ENCODE data around the gene GLA.

The GLA gene

DNA sequence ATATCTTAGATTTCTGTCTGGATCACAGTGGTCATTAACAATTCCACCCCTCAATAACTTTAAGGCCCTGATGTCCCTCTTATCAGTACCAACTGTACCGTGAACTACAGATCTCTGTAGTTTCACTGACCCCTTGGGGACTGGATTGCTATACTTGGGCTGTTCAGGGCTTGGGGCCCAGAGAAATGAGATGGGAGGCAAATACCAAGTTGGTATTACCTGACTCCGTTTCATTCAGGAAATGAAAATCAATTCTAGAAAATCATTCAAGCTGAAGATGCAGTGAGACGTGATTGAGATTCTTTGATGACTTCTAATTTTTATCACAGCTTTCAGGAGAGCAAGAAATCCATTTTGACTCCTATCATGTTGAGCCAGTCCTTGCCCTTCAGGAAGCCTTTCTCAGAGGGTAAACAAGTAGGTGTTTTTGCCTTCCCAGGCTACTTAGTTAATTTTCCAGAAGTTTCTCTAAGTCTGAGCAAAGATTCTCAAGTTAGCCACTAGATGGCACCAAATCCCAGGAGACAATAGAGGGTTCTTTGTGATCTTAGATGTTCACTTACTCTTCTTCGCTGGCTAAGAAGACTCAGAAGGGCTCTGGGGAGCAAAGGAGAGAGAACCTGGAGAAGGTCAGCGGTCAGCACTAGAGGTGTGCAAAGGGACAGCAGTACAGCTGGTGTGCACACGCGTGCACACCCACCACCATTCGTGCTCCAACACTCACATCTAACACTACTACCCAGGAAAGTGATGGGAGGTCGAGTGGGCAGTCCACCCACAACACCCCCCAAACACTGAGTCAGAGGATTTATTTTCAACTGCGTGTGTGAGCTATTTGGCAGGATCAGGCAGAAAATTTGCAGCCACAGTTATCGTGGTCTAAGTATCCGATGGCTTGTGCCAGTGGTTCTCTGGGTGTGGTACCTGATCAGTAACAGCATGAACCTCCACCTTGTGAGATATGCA is 7.7 kb upstream of the GLA start:
- DNase-seq (ENCODE audit: low read depth) = no peak
- TF ChIP-seq, protein P1, sequence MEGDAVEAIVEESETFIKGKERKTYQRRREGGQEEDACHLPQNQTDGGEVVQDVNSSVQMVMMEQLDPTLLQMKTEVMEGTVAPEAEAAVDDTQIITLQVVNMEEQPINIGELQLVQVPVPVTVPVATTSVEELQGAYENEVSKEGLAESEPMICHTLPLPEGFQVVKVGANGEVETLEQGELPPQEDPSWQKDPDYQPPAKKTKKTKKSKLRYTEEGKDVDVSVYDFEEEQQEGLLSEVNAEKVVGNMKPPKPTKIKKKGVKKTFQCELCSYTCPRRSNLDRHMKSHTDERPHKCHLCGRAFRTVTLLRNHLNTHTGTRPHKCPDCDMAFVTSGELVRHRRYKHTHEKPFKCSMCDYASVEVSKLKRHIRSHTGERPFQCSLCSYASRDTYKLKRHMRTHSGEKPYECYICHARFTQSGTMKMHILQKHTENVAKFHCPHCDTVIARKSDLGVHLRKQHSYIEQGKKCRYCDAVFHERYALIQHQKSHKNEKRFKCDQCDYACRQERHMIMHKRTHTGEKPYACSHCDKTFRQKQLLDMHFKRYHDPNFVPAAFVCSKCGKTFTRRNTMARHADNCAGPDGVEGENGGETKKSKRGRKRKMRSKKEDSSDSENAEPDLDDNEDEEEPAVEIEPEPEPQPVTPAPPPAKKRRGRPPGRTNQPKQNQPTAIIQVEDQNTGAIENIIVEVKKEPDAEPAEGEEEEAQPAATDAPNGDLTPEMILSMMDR (conservative IDR thresholded peaks at IDR 0.05; ENCODE audit: low read depth, low read length) = peak; percentile 75

DNA sequence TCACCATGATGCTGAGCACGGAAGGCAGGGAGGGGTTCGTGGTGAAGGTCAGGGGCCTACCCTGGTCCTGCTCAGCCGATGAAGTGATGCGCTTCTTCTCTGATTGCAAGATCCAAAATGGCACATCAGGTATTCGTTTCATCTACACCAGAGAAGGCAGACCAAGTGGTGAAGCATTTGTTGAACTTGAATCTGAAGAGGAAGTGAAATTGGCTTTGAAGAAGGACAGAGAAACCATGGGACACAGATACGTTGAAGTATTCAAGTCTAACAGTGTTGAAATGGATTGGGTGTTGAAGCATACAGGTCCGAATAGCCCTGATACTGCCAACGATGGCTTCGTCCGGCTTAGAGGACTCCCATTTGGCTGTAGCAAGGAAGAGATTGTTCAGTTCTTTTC is 4.3 kb upstream of the GLA start:
- DNase-seq (ENCODE audit: low read depth) = no peak
- TF ChIP-seq, protein P1 (conservative IDR thresholded peaks at IDR 0.05; ENCODE audit: low read depth, low read length) = no peak
- no peak overlapping the region for H3K4me3 ChIP-seq (ENCODE audit: low read length)

More for the DNA sequence above, 7.7 kb upstream of the GLA start:
- no peak overlapping the region for H3K4me3 ChIP-seq (ENCODE audit: low read length)

DNA sequence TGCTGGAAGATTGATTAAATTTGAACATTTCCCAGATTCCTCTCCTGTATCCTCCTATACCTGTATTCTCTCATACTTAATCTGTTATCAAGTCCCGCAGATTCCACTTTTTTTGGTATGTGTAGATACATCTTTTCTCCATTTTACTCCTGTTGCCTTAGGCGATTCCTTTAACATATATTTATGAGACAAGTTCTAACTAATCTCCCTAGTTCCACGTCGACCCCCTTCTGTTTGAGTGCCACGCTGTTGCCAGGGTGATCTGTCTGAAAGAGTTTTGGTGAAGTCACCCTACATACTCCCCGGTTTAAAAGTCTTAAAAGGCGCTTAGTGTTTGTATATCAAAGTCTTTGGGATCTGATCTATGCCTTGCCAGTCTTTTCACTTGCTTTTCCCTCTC is 2.7 kb upstream of the GLA start:
- peak overlapping the region; percentile 88 for H3K4me3 ChIP-seq (ENCODE audit: low read length)
- TF ChIP-seq, protein P1 (conservative IDR thresholded peaks at IDR 0.05; ENCODE audit: low read depth, low read length) = no peak
- no peak for DNase-seq (ENCODE audit: low read depth)

DNA sequence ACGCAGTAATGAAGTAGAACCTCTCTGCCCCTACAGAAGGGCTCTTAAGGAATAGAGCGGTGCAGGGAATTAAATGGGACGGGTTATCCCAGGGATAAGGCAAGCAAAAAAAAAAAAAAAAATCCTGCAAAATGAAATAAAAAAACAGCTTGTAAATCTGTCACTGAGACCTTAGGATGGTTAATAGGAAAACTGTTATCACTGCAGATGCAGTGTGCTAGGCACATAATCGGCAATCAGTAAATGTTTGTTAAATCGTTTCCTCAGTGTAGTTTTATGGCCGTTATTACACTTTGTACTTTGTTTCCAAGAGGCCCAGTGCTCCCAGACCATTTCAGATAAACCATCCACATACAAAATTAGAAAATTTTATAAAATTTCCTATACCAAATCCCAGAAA is 1.3 kb upstream of the GLA start:
- H3K4me3 ChIP-seq (ENCODE audit: low read length) = peak overlapping the region; percentile 88
- TF ChIP-seq, protein P1 (conservative IDR thresholded peaks at IDR 0.05; ENCODE audit: low read depth, low read length) = no peak
- DNase-seq (ENCODE audit: low read depth) = no peak

DNA sequence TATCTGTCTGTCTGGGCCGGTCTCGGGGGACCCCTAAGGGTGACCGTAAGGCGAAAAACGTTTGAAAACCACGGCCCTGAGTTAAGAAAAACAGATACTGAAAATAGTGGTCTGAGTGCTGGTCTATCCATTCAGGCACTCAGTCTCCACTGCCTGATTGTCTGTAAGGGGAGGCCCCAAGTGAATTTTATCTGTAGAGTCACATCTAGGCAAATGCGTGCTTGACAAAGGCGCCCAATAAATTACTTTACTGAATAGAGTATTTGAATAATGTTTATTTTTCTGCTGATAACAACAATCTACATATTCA is 762 bp upstream of the GLA start:
- DNase-seq (ENCODE audit: low read depth) = no peak
- TF ChIP-seq, protein P1 (conservative IDR thresholded peaks at IDR 0.05; ENCODE audit: low read depth, low read length) = no peak
- H3K4me3 ChIP-seq (ENCODE audit: low read length) = peak overlapping the region; percentile 88

DNA sequence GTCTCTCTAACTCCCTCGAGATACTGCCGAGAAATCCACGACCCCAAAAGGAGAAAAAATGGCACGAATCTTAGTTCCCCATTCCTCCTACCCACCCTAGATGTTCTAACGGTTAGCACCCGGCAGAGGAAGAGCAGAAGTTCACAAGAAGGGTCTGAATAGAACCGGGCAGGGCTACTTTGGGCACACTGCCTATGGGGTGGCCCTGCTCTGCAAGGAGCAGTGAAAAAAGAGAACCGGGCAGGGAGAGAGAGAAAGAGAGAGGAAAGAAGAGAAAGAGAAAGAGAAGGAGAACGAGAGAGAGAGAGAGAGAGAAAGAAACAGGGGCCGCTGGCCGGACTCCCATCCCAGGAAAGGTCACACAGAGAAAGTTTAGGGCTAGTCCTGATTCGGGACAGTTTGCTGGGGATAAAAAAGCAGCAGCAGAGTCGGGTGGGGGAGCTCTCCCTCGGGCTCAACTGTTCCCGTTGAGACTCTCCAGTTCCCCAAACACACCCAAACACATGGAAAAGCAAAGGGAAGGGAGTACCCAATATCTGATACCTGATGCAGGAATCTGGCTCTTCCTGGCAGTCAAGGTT is 468 bp downstream of the GLA start:
- no peak for DNase-seq (ENCODE audit: low read depth)
- peak overlapping the region; percentile 88 for H3K4me3 ChIP-seq (ENCODE audit: low read length)
- TF ChIP-seq, protein P1 (conservative IDR thresholded peaks at IDR 0.05; ENCODE audit: low read depth, low read length) = no peak

DNA sequence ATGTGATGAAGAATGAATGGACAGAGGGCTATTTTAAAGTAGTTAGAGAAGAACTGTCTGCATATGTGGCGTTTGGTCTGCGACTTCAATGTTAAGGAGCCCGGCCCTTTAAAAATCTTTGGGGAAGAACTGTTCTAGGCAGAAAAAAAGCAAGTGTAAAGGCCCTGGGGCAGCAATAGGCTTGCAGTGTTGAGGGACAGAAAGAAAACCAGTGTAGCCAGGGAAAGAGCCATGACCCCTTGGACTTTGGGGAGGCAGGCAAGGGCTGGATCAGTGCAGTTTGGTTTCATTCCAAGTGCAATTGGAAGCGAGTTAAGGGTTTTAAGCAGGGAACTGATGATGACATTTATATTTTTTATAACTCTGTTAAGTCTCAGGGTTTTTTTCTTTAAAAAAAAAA is 7.9 kb downstream of the GLA start:
- TF ChIP-seq, protein P1 (conservative IDR thresholded peaks at IDR 0.05; ENCODE audit: low read depth, low read length) = no peak
- no peak overlapping the region for H3K4me3 ChIP-seq (ENCODE audit: low read length)
- DNase-seq (ENCODE audit: low read depth) = no peak

Data from retinal pigment epithelial cell (primary cell).